Measurements from ENCODE around the gene ZBTB45.

GRCh38 chr19:58513694-58514563, 5.7 kb downstream of the ZBTB45 start:
- TF ChIP-seq, protein P1, sequence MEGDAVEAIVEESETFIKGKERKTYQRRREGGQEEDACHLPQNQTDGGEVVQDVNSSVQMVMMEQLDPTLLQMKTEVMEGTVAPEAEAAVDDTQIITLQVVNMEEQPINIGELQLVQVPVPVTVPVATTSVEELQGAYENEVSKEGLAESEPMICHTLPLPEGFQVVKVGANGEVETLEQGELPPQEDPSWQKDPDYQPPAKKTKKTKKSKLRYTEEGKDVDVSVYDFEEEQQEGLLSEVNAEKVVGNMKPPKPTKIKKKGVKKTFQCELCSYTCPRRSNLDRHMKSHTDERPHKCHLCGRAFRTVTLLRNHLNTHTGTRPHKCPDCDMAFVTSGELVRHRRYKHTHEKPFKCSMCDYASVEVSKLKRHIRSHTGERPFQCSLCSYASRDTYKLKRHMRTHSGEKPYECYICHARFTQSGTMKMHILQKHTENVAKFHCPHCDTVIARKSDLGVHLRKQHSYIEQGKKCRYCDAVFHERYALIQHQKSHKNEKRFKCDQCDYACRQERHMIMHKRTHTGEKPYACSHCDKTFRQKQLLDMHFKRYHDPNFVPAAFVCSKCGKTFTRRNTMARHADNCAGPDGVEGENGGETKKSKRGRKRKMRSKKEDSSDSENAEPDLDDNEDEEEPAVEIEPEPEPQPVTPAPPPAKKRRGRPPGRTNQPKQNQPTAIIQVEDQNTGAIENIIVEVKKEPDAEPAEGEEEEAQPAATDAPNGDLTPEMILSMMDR (IDR thresholded peaks at IDR 0.05) = peak in 3 of 4 experiments; percentile 96 to 100 (median 97)
- TF ChIP-seq POLR2A (IDR thresholded peaks at IDR 0.05) (peak in 1 of 2 donors; percentile 23), EP300 (IDR thresholded peaks at IDR 0.05) (no peak)
